Esophagus muscularis mucosa (tissue), 4 donors: ENCODE results near the gene CCDC34. TPM values are rescaled to one million over a fixed set of nuclear protein-coding genes. Genes with fewer than 3 reads are reported as not detected.

Source experiments
- DNase-seq: peaks from one replicate; pipeline ENCODE4 v3.0.0-alpha.2; 2017; ENCODE audit errors: extremely low spot score
- H3K27ac ChIP-seq, 4 donors: fragments of 200-600 bp; sonication (generic); replicated peaks in 1 of 4; 1 replicate in 3 of 4; 2 replicates in 1 of 4; pipeline ENCODE4 v1.5.1; 2016 to 2019; ENCODE audit warnings: mild to moderate bottlenecking in 1 of 4
- H3K27me3 ChIP-seq, 4 donors: fragments of 200-600 bp; sonication (generic); one replicate each; pipeline versions ENCODE4 v1.5.1 to v1.6.0; 2016 to 2019
- H3K36me3 ChIP-seq, 4 donors: fragments of 200-600 bp; sonication (generic); one replicate each; pipeline ENCODE4 v1.5.1; 2016 to 2019
- H3K4me1 ChIP-seq, 4 donors: fragments of 200-600 bp; sonication (generic); one replicate each; pipeline ENCODE4 v1.5.1; 2016 to 2019
- H3K4me3 ChIP-seq, 4 donors: fragments of 200-600 bp; sonication (generic); 1 replicate in 2 of 4; 2 replicates in 2 of 4; pipeline ENCODE4 v1.5.1; 2016 to 2019; ENCODE audit warnings: mild to moderate bottlenecking in 4 of 4, moderate library complexity in 1 of 4
- H3K9me3 ChIP-seq, 4 donors: fragments of 200-600 bp; sonication (generic); 1 replicate in 3 of 4; 2 replicates in 1 of 4; pipeline ENCODE4 v1.5.1; 2016 to 2019
- EP300 ChIP-seq: sonication (generic); formaldehyde crosslinking; IDR thresholded peaks from one replicate; pipeline ENCODE4 v1.6.1; 2017; ENCODE audit warnings: antibody characterized with exemption
- POLR2A ChIP-seq: fragments of 450-650 bp; IDR thresholded peaks from one replicate; pipeline ENCODE4 v1.6.1; 2017; ENCODE audit warnings: antibody characterized with exemption, moderate library complexity, mild to moderate bottlenecking, low read depth
- POLR2AphosphoS5 ChIP-seq, 2 donors: sonication (generic); formaldehyde crosslinking; IDR thresholded peaks; one replicate each; pipeline ENCODE4 v1.6.1; 2017; ENCODE audit warnings: antibody characterized with exemption in 2 of 2
- WGBS: methylation state at CpG from one replicate; pipeline ENCODE4 v1.1.5; 2018; 5-methylcytosine and 5-hydroxymethylcytosine counted together
- intact Hi-C: fragments of 100-400 bp; cut with DNase I; formaldehyde crosslinking; loops from one replicate; pipeline ENCODE4 v1.15.1; 2023
- total RNA-seq, 4 donors: library from RNA; depleted of rRNA; stranded (reverse); fragments of >200 nt; gene quantifications; one replicate each; pipeline versions ENCODE4 v1.1.0 to v1.2.1, GENCODE V29; 2016
- TF ChIP-seq, protein P1 (sequence below), 3 experiments: fragments of 200-600 bp in 2 of 3; fragments of 450-650 bp in 1 of 3; sonication (generic) in 2 of 3; IDR thresholded peaks; one replicate each; pipeline ENCODE4 v1.5.1; 2017 to 2019; ENCODE audit warnings: antibody characterized with exemption in 3 of 3, mild to moderate bottlenecking in 2 of 3, moderate library complexity in 1 of 3

Gene CCDC34
- total RNA-seq, 4 donors from 2014 or later: 0.83 to 1.5 (median 1.2) TPM

DNA sequence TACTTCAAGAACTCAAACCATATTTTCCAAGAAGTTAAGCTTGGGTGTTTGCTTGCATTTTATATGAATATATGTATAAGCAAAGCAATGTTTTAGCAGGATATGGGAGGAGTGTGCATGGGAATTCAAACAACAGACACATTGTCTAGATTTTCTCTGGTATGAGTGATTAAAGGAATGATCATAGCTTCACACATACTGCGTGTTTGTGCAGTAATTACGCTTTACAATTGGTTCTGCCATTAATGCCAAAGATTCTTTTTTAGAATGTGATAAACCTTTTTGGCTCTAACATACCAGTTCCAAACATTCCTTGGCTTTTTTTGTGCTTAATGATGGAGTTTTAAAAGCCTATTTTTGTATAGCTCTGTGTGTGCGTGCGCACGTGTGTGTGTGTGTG is 54.0 kb downstream of the CCDC34 start:
- WGBS: 79% methylated on average over 5 of the region's 5 CpGs
- Histone ChIP-seq H3K27me3 (no peaks in the 10 kb centered on the region), H3K4me3 (no peak overlapping the region), H3K4me1 (no peaks in the 10 kb centered on the region), H3K9me3 (no peaks in the 10 kb centered on the region), H3K36me3 (no peaks in the 10 kb centered on the region), H3K27ac (no peak overlapping the region)
- no peak for DNase-seq
- TF ChIP-seq POLR2A (no peak), EP300 (no peak), POLR2AphosphoS5 (IDR thresholded peaks at IDR 0.05) (no peak)
- TF ChIP-seq, protein P1, sequence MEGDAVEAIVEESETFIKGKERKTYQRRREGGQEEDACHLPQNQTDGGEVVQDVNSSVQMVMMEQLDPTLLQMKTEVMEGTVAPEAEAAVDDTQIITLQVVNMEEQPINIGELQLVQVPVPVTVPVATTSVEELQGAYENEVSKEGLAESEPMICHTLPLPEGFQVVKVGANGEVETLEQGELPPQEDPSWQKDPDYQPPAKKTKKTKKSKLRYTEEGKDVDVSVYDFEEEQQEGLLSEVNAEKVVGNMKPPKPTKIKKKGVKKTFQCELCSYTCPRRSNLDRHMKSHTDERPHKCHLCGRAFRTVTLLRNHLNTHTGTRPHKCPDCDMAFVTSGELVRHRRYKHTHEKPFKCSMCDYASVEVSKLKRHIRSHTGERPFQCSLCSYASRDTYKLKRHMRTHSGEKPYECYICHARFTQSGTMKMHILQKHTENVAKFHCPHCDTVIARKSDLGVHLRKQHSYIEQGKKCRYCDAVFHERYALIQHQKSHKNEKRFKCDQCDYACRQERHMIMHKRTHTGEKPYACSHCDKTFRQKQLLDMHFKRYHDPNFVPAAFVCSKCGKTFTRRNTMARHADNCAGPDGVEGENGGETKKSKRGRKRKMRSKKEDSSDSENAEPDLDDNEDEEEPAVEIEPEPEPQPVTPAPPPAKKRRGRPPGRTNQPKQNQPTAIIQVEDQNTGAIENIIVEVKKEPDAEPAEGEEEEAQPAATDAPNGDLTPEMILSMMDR (IDR thresholded peaks at IDR 0.05): no peak
- intact Hi-C loops: no loop called here

- H3K4me1 ChIP-seq: no peaks in the 10 kb centered on the region
- H3K4me3 ChIP-seq: no peak overlapping the region
- no peaks in the 10 kb centered on the region for H3K27me3 ChIP-seq
- DNase-seq: no peak
- intact Hi-C loops: no loop called here
- H3K27ac ChIP-seq: no peak overlapping the region
- TF ChIP-seq, protein P1 (IDR thresholded peaks at IDR 0.05): no peak
- no peak for TF ChIP-seq POLR2AphosphoS5 (IDR thresholded peaks at IDR 0.05)
- TF ChIP-seq POLR2A: no peak
- no peak for TF ChIP-seq EP300
- no peaks in the 10 kb centered on the region for H3K9me3 ChIP-seq
- H3K36me3 ChIP-seq: no peaks in the 10 kb centered on the region
These were observed 55.8 kb downstream of the CCDC34 start for GRCh38 chr11:27307232-27307631.

- Histone ChIP-seq H3K27ac (no peak overlapping the region), H3K27me3 (no peaks in the 10 kb centered on the region), H3K4me1 (no peaks in the 10 kb centered on the region), H3K4me3 (no peak overlapping the region), H3K36me3 (no peaks in the 10 kb centered on the region), H3K9me3 (no peaks in the 10 kb centered on the region)
- TF ChIP-seq POLR2A (no peak), POLR2AphosphoS5 (IDR thresholded peaks at IDR 0.05) (no peak), EP300 (no peak)
- TF ChIP-seq, protein P1 (IDR thresholded peaks at IDR 0.05): no peak
- WGBS: 100% methylated on average over 2 of the region's 3 CpGs
- intact Hi-C loops: no loop called here
- DNase-seq: no peak
These were observed 57.3 kb downstream of the CCDC34 start for GRCh38 chr11:27305751-27306150.

DNA sequence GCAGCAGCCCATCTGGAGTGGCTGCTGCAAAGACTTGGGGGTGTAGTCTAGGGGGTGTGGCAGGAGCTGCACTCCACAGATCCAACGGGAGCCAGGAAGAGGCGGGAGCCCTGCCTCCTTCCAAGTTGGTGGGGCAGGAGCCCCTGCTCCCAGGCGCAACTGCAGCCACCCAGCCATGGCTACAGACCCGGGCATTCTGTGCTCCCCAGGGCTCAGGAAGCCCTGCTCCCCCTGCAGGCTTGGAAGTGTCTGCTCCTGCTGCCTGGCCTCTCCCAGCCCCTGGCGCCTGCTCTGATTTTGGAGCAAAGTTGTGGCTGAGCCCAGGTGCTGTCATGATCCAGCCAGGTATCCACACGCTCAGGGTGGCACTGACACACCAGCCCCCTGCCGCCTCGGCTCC is 58.5 kb downstream of the CCDC34 start:
- TF ChIP-seq, protein P1 (IDR thresholded peaks at IDR 0.05): no peak
- no peak for TF ChIP-seq POLR2A
- TF ChIP-seq EP300: no peak
- no peak for TF ChIP-seq POLR2AphosphoS5 (IDR thresholded peaks at IDR 0.05)
- no peak for DNase-seq
- H3K36me3 ChIP-seq: no peaks in the 10 kb centered on the region
- H3K9me3 ChIP-seq: no peaks in the 10 kb centered on the region
- no peaks in the 10 kb centered on the region for H3K27me3 ChIP-seq
- H3K4me1 ChIP-seq: no peaks in the 10 kb centered on the region
- WGBS: no CpG with 5 or more reads among the region's 8 CpGs
- intact Hi-C loops: no loop called here
- no peak overlapping the region for H3K27ac ChIP-seq
- H3K4me3 ChIP-seq: no peak overlapping the region

GRCh38 chr11:27303903-27304302 is 59.1 kb downstream of the CCDC34 start:
- no peaks in the 10 kb centered on the region for H3K9me3 ChIP-seq
- WGBS: 76% methylated on average over 5 of the region's 5 CpGs
- TF ChIP-seq, protein P1 (IDR thresholded peaks at IDR 0.05): no peak
- TF ChIP-seq EP300: no peak
- no peak for TF ChIP-seq POLR2A
- no peak for TF ChIP-seq POLR2AphosphoS5 (IDR thresholded peaks at IDR 0.05)
- no peak overlapping the region for H3K27ac ChIP-seq
- no peak overlapping the region for H3K4me3 ChIP-seq
- H3K4me1 ChIP-seq: no peaks in the 10 kb centered on the region
- no peaks in the 10 kb centered on the region for H3K27me3 ChIP-seq
- H3K36me3 ChIP-seq: no peaks in the 10 kb centered on the region
- intact Hi-C loops: no loop called here
- DNase-seq: no peak
